ENCODE results near the gene DNM3.

Gene DNM3

DNA sequence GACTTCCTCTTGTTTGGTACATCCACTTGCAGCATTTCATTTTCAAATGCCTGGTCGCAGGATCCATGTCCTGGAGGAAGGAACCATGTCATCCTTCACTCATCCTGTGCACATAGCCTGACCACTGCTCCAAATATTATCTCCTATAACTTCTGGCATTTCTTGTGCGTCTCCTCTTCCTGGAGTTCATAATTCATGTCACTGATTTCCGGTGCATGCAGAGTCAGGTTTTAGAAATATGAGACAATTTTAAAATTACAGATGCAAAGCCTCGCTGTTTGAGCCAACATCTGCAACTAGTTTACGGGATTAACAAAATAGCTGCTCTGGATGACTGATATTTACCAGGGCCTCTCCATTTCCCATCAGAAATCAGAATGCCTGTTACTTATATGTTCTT, 268.1 kb downstream of the DNM3 start:
- no peak for DNase-seq (ENCODE audit: low read depth)
- H3K4me3 ChIP-seq (ENCODE audit: low read depth, low read length) = no peak overlapping the region
- TF ChIP-seq, protein P1, sequence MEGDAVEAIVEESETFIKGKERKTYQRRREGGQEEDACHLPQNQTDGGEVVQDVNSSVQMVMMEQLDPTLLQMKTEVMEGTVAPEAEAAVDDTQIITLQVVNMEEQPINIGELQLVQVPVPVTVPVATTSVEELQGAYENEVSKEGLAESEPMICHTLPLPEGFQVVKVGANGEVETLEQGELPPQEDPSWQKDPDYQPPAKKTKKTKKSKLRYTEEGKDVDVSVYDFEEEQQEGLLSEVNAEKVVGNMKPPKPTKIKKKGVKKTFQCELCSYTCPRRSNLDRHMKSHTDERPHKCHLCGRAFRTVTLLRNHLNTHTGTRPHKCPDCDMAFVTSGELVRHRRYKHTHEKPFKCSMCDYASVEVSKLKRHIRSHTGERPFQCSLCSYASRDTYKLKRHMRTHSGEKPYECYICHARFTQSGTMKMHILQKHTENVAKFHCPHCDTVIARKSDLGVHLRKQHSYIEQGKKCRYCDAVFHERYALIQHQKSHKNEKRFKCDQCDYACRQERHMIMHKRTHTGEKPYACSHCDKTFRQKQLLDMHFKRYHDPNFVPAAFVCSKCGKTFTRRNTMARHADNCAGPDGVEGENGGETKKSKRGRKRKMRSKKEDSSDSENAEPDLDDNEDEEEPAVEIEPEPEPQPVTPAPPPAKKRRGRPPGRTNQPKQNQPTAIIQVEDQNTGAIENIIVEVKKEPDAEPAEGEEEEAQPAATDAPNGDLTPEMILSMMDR (IDR thresholded peaks at IDR 0.05; ENCODE audit: low read depth, low read length, missing control alignments) = no peak

DNA sequence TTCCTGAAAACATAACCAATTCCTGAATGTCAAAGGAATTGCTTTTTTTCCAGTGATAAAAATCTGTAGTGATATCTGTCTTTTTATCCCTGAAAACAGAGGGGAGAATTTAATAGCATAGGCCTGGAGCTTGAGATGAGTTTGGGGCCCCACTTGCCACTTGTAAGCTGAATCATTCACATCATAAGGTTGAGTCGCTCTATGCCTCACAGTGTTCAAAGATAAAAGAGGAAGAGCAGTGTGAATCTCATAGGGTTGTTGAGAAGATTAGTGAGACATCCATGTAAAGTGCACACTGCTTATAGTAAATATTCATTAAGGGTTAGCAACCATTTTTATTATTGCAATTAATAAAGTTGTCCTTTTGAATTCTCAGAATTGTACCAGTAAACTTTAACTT, 271.3 kb downstream of the DNM3 start:
- no peak for DNase-seq (ENCODE audit: low read depth)
- H3K4me3 ChIP-seq (ENCODE audit: low read depth, low read length) = no peak overlapping the region
- TF ChIP-seq, protein P1 (IDR thresholded peaks at IDR 0.05; ENCODE audit: low read depth, low read length, missing control alignments) = no peak

DNA sequence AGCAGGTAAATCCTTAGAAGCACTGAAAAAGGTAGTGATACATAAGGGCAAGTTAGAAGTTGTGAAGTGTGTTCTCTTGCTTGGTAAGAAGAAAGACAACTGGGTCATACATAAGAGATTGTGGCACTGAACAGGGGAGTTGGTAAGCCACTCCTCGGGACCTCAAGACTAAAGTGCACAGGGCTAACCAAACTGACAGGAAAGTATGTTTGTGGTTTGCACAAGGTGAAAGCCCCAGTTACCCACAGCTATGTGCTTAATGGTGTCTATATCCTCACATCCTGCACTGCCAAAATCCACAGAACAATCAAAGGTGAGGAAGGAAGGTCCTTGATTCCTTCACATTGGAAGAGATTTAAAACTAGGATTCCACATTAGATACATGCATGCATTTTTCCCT, 276.5 kb downstream of the DNM3 start:
- no peak overlapping the region for H3K4me3 ChIP-seq (ENCODE audit: low read depth, low read length)
- DNase-seq (ENCODE audit: low read depth) = peak; percentile 26
- TF ChIP-seq, protein P1 (IDR thresholded peaks at IDR 0.05; ENCODE audit: low read depth, low read length, missing control alignments) = no peak

DNA sequence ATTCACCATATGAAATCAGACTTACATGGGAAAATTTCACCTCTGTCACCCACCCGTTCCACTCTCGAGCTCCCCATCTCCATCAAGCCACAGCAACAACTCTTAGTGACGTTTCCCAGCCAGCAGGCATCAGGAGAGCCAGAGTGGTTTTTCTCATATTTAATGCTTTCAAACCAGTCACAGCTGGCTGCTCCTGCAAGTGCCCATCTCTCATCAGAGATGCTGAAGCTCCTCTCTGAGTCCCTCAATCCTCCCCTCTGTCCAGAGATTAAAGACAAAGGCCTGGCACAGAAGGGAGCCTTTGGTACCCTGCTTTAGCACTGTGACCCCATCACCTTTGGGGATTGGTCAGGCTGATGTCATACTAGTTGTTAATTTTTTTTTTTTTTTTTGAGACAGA, 277.3 kb downstream of the DNM3 start:
- no peak for DNase-seq (ENCODE audit: low read depth)

DNA sequence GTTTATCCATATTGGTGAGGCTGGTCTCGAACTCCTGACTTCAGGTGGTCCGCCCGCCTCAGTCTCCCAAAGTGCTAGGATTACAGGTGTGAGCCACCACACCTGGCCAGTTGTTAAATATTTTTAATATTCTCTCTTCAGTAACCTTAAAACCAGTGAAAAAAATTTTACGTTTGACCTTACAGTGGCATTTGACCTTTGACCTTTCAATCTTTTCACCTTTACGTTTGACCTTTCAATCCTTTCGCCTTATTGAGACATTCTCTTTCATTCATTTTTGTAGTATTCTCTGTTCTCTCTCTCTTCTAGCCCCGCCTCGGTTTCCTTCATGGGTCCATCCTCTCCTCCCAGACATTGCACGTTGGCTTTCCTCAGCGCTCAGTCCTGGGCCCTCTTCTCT, 277.9 kb downstream of the DNM3 start:
- TF ChIP-seq, protein P1 (IDR thresholded peaks at IDR 0.05; ENCODE audit: low read depth, low read length, missing control alignments) = no peak
- H3K4me3 ChIP-seq (ENCODE audit: low read depth, low read length) = no peak overlapping the region
- DNase-seq (ENCODE audit: low read depth) = no peak

More for the DNA sequence above, 277.3 kb downstream of the DNM3 start:
- TF ChIP-seq, protein P1 (IDR thresholded peaks at IDR 0.05; ENCODE audit: low read depth, low read length, missing control alignments) = no peak
- no peak overlapping the region for H3K4me3 ChIP-seq (ENCODE audit: low read depth, low read length)

DNA sequence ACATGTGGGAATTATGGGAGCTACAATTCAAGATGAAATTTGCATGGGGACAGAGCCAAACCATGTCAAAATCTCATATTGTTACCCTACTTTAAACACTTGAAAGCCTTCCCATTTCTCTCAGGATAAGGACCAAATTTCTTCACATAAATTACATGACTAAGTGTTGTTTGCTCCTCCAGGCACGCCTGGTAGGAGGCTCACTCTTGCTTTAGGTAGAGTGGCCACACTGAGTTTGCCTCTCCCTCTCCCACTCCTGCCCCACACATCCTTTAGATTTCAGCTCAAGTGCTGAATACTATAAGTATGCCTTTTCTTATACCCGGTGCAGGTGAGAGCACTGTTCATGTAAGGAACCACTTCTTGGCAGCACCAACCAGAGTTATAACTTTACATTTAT, 279.1 kb downstream of the DNM3 start:
- no peak for DNase-seq (ENCODE audit: low read depth)
- no peak overlapping the region for H3K4me3 ChIP-seq (ENCODE audit: low read depth, low read length)
- TF ChIP-seq, protein P1 (IDR thresholded peaks at IDR 0.05; ENCODE audit: low read depth, low read length, missing control alignments) = no peak

DNA sequence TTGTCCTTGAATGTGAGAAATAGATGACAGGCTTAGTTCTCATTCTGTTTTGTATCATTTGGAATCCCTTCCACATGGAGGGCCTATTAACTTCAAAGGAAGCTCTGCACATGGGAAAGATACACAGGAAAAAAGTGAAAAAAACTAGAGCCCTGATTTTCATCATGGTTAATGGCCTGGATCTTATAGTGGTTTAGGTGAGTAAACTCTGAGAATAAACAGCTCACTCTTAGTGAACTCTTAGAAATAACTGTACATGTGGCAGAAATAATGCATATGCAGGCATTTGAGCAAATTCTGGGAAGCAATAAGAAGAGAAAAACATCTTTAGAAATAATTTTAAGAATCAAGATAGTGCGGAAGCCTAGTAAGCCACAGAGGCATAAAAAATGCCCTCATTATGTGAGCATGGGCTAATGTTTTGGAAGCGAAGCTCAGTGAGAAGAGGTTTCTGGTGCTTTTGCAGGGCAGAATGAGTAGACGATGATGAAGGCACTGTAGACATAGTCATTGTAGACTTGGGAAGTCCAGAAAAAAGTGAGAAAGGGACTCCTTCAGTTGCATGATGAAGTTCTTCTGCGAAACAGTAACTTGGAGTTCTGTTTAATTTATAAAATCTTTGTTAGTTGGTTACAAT, 279.9 kb downstream of the DNM3 start:
- no peak overlapping the region for H3K4me3 ChIP-seq (ENCODE audit: low read depth, low read length)
- no peak for DNase-seq (ENCODE audit: low read depth)
- TF ChIP-seq, protein P1 (IDR thresholded peaks at IDR 0.05; ENCODE audit: low read depth, low read length, missing control alignments) = no peak
